Neuron (in vitro differentiated cells): ENCODE results near the gene ATF6B.
"Not testable (repeated sequence)": the region's sequence is repeated elsewhere in the genome, so short reads cannot be mapped to it uniquely, and the experiment has no call there.

Experiments
- H2AFZ ChIP-seq: one replicate; pipeline ENCODE4 v1.6.1; 2013; ENCODE audit warnings: low read depth, mild to moderate bottlenecking, inconsistent platforms, low read length, moderate library complexity
- H3K27me3 ChIP-seq: one replicate; pipeline ENCODE4 v1.6.1; 2013; ENCODE audit warnings: low read length; ENCODE audit not compliant: insufficient read depth
- H3K36me3 ChIP-seq: one replicate; pipeline ENCODE4 v1.6.1; 2013; ENCODE audit warnings: low read length; ENCODE audit not compliant: insufficient read depth
- H3K4me1 ChIP-seq: one replicate; pipeline ENCODE4 v1.6.1; 2013; ENCODE audit warnings: low read length; ENCODE audit not compliant: insufficient read depth
- H3K4me3 ChIP-seq: 2 replicates; pipeline ENCODE4 v1.5.1; 2013; ENCODE audit warnings: mild to moderate bottlenecking, low read length, moderate library complexity
- H3K9me3 ChIP-seq: one replicate; pipeline ENCODE4 v1.6.1; 2013; ENCODE audit warnings: low read length

ATF6B gene

DNA sequence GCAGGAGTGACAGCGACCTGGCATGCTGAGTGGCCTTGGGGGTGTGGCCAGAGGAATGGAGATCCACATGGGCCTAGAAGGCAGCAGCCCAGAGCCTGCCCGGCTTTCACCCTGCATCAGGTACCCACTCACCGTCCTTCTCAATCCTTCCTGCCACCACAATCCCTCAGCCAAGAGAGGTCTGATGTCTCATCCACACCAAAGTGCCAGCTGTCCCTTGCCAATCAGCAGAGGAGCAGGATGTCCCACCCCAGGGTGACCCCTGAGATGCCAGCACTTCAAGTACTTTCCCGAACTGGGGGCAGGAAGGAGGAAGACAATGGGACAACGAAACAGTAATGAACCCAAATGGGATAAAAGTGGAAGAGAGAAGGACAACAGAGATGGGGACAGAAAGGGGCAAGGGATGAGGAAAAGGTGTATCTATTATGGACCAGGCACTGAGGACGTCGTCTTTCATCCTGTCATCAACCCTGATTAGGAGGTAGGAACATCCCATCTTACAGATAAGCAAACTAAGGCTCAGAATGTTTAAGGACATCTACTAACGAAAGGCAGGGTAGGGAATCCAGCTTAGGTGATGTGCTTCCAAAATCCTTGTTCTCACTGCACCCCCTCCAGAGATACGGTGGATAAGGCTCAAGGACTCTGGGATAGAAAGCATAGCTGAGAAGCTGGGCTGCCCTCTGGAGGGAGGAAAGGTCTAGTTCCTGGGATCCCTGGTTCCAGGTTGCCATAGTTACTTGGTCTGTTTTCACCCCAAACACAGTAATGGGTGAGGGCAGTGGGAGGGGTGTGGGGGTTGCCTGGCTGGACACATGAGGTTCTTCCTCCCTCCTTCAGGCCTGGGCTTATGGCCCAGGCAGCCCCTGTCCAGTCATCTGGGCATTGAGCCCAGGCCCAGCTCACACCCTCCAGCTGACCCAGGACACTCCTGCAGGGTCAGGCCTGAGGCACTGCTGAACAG lies 14.4 kb downstream of the ATF6B start:
- Histone ChIP-seq H3K4me1 (peaks cover 6% of the 10 kb centered on the region), H3K27me3 (no peaks in the 10 kb centered on the region), H2AFZ (no peak overlapping the region), H3K4me3 (no peak overlapping the region), H3K9me3 (no peaks in the 10 kb centered on the region), H3K36me3 (peaks cover 29% of the 10 kb centered on the region)

DNA sequence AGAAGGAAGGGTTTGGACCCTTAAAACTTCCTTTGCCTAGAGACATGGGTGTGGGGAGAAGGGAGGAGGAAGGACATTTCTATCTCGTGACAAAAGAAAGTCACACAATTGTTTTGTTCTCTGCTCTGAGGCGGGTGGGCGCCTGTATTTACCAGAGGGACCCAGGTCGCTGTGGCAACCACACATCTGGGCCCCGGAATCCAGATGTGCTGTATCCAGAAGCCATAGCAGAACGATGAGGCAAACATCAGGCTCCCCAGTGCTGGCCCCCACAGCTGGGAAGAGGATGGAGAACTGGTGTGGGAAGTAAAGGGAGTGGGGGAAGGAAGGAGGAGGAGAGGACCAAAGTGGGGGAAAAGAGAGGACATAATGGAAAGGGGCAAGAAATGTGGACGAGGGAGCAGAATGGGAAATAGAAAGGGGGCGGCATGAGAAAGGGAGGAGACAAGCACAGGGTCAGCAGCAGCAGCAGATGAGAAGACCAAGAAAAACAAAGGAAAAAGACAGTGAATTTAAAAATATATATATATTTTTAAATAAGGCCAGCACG lies 15.5 kb downstream of the ATF6B start:
- Histone ChIP-seq H2AFZ (no peak overlapping the region), H3K36me3 (peaks cover 20% of the 10 kb centered on the region), H3K27me3 (no peaks in the 10 kb centered on the region), H3K4me3 (no peak overlapping the region), H3K9me3 (no peaks in the 10 kb centered on the region), H3K4me1 (peaks cover 15% of the 10 kb centered on the region)

DNA sequence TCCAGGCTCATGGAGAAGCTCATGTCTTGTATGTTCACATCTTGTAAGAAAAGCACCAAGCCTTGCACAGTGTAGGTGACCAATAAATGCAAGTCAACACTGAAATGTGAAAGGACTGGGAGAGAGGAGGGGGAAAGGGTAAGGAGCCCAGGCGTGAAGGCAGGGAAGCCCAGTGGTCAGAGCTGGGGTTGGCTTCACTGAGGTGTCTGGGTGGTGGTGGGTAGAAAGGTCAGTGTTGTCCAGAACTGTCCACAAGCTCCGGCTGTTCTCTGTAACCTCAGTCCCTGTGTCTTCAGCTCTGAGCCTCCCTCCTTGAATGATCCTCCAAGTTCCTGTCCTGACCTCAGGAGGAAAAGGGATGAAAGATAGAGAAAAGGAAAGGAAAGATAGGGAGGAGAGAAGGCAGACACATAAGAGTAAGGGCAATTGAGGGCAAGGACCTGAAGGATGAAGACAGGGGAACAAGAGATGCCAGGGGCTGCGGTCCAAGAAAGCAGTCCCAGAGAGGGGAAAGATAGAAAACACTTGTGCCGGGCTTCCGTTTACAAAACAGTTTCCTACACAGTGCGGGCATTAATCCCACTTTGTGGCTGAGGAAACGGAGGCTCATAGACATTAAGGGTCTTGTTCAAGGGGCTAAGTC lies 16.5 kb downstream of the ATF6B start:
- H3K4me1 ChIP-seq, result peaks cover 15% of the 10 kb centered on the region
- peaks cover 10% of the 10 kb centered on the region for H3K36me3 ChIP-seq
- no peaks in the 10 kb centered on the region for H3K9me3 ChIP-seq
- no peaks in the 10 kb centered on the region for H3K27me3 ChIP-seq
- H3K4me3 ChIP-seq, result no peak overlapping the region
- H2AFZ ChIP-seq, result no peak overlapping the region

DNA sequence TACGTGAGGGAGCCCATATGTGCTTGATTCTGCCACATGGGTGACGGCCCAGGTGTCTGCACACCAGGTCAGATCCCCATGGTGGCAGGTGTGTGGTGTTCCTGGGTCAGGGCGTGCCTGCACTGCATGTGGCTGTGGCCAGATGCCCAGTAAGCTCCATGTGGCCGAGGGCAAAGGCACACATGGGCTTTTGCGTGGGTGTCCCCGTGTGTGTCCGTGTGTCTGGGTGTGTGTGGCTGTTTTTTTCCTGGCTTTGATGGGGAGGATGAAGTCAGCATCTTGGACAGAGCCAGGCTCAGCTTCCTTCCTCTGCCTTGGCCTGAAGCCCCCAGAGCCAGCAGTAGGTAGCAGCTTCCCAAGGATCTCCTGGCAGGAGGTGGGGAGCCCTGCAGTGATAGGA lies 17.4 kb downstream of the ATF6B start:
- Histone ChIP-seq H3K27me3 (no peaks in the 10 kb centered on the region), H3K4me3 (no peak overlapping the region), H3K36me3 (peaks cover 3% of the 10 kb centered on the region), H2AFZ (no peak overlapping the region), H3K9me3 (no peaks in the 10 kb centered on the region), H3K4me1 (peaks cover 15% of the 10 kb centered on the region)

DNA sequence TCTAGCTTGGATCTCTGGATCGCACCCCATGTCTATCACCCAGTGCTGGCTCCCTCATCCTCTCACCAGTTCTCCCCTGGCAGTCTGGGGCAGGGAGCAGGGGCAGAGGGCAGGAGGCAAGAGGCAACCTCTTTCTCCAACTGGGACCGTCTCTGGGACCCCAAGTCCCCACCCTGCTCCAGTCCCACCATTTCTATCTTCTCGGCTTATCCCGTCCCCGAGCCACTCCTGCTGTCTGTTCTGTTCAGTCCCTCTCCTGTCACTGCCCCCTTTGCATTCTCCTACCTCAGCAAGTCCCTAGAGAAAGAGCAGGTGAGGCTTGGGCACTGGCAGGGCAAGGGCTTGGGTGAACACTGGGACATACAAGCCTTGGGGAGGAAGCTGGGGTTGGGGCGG lies 18.3 kb downstream of the ATF6B start:
- Histone ChIP-seq H3K36me3 (peaks cover under 1% of the 10 kb centered on the region), H3K27me3 (no peaks in the 10 kb centered on the region), H3K4me1 (peaks cover 15% of the 10 kb centered on the region), H3K4me3 (no peak overlapping the region), H2AFZ (no peak overlapping the region), H3K9me3 (no peaks in the 10 kb centered on the region)

DNA sequence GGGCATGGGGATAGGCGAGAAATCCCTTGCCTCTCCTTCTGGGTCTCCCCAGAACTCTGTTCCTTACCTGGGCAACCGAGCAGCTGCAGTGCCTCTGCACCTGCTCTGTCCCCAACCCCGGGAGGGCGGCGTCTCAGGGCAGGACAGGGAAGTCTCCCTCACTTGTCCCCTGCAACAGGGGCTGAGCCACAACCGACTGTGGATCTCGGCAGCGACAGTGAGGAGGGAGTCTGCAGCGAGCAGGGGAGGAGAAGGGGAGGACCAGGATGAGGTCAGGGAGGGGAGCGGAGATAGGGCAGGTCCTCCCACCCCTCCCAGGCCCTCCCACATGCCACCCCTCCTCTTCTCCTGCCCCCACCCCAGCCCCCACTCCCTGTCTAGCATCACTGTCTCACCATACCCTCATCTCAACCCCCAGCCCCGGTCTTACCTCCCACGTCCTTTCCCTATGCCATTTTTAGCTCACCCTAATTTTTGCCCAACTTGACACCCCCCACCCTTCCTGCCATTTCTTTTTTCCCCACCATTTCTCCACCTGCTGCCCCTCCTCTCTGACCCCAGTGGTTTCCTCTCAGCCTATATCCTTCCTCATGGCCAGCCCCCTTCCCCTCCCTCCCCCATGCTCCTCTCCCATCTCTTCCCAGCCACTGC lies 18.8 kb downstream of the ATF6B start, which contains the start of gene TNXB:
TSS of gene TNXB (minus strand) at position 225 of the 651 bp plus-strand sequence. CDS start 11,140 bp downstream, outside the sequence.
- H2AFZ ChIP-seq, result no peak within 1 kb of the TSS
- no peak within 1 kb of the TSS for H3K4me3 ChIP-seq
- no peaks in the 10 kb centered on the region for H3K27me3 ChIP-seq
- H3K4me1 ChIP-seq, result peaks cover 15% of the 10 kb centered on the region
- H3K9me3 ChIP-seq, result no peaks in the 10 kb centered on the region
- H3K36me3 ChIP-seq, result no peaks in the 10 kb centered on the region

DNA sequence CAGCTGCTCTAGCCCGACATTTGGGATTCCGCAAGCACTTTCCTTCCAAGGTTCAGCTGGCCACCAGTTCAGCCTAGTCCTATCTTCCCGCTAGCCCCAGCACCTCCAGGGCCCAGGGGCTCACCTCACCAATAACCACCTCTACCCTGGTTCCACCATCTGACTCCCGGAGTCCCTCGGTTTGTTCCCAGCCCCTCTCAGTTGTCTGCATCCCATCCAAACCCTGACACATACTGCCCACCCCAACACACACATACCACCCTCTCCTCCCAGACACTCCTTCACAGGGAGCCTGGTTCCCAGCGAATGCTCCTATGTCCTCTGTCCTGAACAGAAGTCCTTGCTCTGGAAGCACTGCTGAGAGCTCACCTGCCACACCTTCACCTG lies 19.3 kb downstream of the ATF6B start:
- Histone ChIP-seq H3K36me3 (no peaks in the 10 kb centered on the region), H3K4me1 (peaks cover 15% of the 10 kb centered on the region), H3K9me3 (no peaks in the 10 kb centered on the region), H3K4me3 (no peak overlapping the region), H3K27me3 (no peaks in the 10 kb centered on the region), H2AFZ (no peak overlapping the region)

DNA sequence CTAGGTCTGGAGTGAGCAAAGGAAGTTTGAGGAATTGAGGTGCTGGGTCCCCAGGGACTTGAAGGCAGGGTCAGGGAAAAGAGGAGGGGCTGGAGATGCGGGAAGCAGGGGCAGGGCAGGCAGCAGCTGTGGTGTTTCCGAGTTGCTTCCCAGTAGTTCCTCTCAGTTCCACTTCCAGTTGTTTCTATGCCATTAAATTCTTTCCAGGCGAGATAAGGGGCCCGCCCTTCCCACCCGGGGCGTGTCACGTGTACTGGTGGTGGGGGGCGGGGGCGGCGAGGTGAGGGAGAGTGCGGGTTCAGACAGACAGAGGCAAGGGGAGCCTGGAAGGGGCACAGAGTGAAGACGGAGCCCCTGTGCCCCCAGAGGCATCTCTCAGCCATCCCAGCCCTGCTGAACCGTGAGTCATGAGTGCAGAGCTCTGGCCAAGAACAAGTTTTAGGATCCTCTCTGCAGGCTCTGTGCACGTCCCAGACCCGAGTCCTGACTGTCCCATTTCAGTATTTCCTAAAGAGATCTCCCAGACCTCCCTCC lies 19.9 kb downstream of the ATF6B start:
- H3K4me1 ChIP-seq, result peaks cover 15% of the 10 kb centered on the region
- H3K9me3 ChIP-seq, result no peaks in the 10 kb centered on the region
- H3K4me3 ChIP-seq, result no peak overlapping the region

DNA sequence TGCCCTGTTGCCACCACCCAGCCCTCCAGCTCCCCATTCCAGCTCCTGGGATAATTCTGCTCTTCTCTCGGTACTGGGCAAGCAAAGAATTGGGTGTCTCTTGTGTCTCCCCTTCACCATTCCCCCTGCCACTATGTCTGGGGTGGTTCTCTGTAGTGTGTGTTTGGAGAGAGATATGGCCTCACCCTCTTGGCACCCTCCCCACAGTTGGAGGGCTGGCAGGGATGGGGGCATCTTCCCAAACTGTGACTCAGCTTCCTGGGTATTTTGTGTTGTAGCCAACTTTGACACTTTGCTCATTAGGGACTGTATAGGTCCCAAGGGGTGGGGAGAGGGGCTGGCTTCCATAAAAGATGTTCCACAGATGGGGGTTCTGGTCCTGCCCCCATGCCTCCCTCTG lies 20.6 kb downstream of the ATF6B start:
- Histone ChIP-seq H3K4me3 (no peak overlapping the region), H3K9me3 (no peaks in the 10 kb centered on the region), H3K36me3 (no peaks in the 10 kb centered on the region), H3K4me1 (peaks cover 12% of the 10 kb centered on the region), H2AFZ (no peak overlapping the region), H3K27me3 (no peaks in the 10 kb centered on the region)

More for the DNA sequence above, 19.9 kb downstream of the ATF6B start:
- no peaks in the 10 kb centered on the region for H3K36me3 ChIP-seq
- H2AFZ ChIP-seq, result no peak overlapping the region
- no peaks in the 10 kb centered on the region for H3K27me3 ChIP-seq

DNA sequence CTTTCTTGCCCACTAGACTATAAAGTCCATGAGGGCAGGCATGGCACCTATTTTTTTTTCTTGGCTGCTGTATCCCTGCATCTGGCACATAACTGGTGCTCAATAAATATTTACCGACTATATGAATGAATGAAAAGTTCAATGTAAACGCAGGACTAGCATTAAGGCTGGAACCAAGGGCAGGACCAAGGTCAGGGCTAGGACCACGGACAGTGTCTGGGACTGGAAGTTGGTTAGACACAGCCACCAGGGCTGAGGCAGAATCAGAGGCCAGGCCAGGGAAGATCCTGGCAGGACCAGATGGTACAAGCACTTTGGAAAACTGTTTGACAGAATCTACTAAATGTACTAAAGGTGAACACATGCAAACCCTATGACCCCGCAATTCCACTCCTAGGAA lies 22.6 kb downstream of the ATF6B start:
- H3K4me1 ChIP-seq, result peaks cover 10% of the 10 kb centered on the region
- H3K36me3 ChIP-seq, result no peaks in the 10 kb centered on the region
- no peaks in the 10 kb centered on the region for H3K9me3 ChIP-seq
- H3K27me3 ChIP-seq, result no peaks in the 10 kb centered on the region
- no peak overlapping the region for H2AFZ ChIP-seq
- no peak overlapping the region for H3K4me3 ChIP-seq

DNA sequence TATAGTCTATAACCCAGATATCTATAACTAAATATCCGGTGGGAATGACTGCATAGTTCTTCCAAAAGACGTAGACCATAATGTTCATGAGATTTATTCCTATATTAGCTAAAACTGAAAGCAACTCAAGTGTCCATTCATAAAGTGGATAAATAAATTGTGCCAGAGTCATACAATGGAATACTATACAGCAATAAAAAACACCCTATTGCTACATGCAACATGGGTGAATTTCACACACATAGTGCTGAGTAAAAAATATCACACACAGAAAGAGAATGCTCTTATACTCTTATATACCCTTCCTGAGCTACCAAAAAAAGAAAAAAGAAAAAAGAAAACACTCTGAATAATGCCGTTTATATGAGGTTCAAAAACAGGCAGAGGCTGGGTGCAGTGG lies 25.8 kb downstream of the ATF6B start:
- no peaks in the 10 kb centered on the region for H3K36me3 ChIP-seq
- H3K4me1 ChIP-seq, result no peaks in the 10 kb centered on the region
- H3K27me3 ChIP-seq, result peaks cover 6% of the 10 kb centered on the region
- no peak overlapping the region for H2AFZ ChIP-seq
- H3K4me3 ChIP-seq, result no peak overlapping the region
- H3K9me3 ChIP-seq, result no peaks in the 10 kb centered on the region

DNA sequence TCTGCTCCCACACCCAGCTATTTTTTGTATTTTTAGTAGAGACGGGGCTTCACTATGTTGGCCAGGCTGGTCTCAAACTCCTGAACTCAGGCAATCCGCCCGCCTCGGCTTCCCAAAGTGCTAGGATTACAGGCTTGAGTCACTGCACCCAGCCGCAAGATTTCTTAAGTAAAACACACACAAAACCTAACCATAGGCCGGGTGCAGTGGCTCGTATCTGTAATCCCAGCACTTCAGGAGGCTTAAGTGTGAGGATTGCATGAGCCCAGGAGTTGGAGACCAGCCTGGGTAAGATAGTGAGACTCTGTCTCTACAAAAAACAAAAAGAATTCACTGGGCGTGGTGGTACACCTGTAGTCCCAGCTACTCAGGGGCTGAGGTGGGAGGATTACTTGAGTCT lies 27.8 kb downstream of the ATF6B start:
- peaks cover 10% of the 10 kb centered on the region for H3K27me3 ChIP-seq
- H2AFZ ChIP-seq, H3K9me3 ChIP-seq, H3K36me3 ChIP-seq, H3K4me1 ChIP-seq, H3K4me3 ChIP-seq: not testable (repeated sequence)

DNA sequence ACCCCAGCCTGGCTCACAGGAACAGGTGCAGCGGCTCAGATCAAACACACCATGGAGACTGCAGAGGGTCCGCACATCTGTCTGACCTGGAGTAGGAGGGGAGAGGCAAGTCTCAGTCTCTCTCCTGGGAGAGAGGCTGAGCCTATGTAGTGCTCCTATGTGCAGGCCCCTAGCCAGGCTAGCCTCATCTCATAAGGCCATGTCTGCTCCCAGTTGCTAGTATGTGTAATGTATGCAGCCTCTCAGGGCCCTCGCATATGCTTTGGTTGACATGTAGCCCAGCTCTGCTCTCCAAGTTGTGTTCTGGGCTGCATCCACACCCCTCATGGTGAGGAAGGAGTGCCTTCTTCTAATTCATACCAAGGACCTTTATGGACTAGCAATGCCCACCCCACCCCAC lies 30.7 kb downstream of the ATF6B start:
- no peaks in the 10 kb centered on the region for H3K9me3 ChIP-seq
- H3K27me3 ChIP-seq, result peaks cover 10% of the 10 kb centered on the region
- H3K4me3 ChIP-seq, result no peak overlapping the region
- H3K36me3 ChIP-seq, result no peaks in the 10 kb centered on the region
- no peaks in the 10 kb centered on the region for H3K4me1 ChIP-seq
- H2AFZ ChIP-seq, result no peak overlapping the region
